ENCODE results near the gene LMO3. TPM values are rescaled to one million over a fixed set of nuclear protein-coding genes. Genes with fewer than 3 reads are reported as not detected.
A peak's percentile ranks its signal among the peaks of the same experiment; 100 is the strongest.

LMO3 gene
- polyA plus RNA-seq, 2 of the 4 experiments (the other 2 are of a cell fraction), result 0.05 TPM; not detected in 1

GRCh38 chr12:16523284-16523950, 82.5 kb downstream of the LMO3 start:
- no peaks in the 10 kb centered on the region for H3K9me3 ChIP-seq
- FAIRE-seq (no peak), DNase-seq (ENCODE audit: low read depth in 1 of 2, low spot score in 1 of 2) (no peak), ATAC-seq (no peak)
- ChIA-PET POLR2A (no interaction called here), CTCF (no interaction called here)
- H3K4me1 ChIP-seq, result peaks cover 11% of the 10 kb centered on the region
- no peak for TF ChIP-seq HOXA7 (CRISPR knock-in tag; IDR thresholded peaks at IDR 0.05)
- no peak for TF ChIP-seq HEYL (CRISPR knock-in tag; IDR thresholded peaks at IDR 0.05)
- TF ChIP-seq ZNF302 (CRISPR knock-in tag; IDR thresholded peaks at IDR 0.05), result no peak
- no peak for TF ChIP-seq TFCP2L1 (CRISPR knock-in tag; IDR thresholded peaks at IDR 0.05)
- no peak for TF ChIP-seq NFE2L2 (conservative IDR thresholded peaks at IDR 0.05; ENCODE audit: low read length)
- no peak for TF ChIP-seq MYC (IDR thresholded peaks at IDR 0.05; ENCODE audit: borderline replicate concordance, low read length)
- no peak for TF ChIP-seq FOSL2 (IDR thresholded peaks at IDR 0.05)
- TF ChIP-seq FOSL2 (CRISPR knock-in tag; IDR thresholded peaks at IDR 0.05), result no peak
- TF ChIP-seq ATOH8 (CRISPR knock-in tag; IDR thresholded peaks at IDR 0.05; ENCODE audit: low read depth), result no peak
- TF ChIP-seq RARB (CRISPR knock-in tag; IDR thresholded peaks at IDR 0.05), result no peak
- no peak for TF ChIP-seq KDM1A (IDR thresholded peaks at IDR 0.05; ENCODE audit: low read depth)
- no peak for TF ChIP-seq FOSB (CRISPR knock-in tag; IDR thresholded peaks at IDR 0.05)
- TF ChIP-seq MAFK (IDR thresholded peaks at IDR 0.05; ENCODE audit: partially characterized antibody), result no peak
- no peak for TF ChIP-seq BCL3 (IDR thresholded peaks at IDR 0.05)
- no peak for TF ChIP-seq FOXS1 (CRISPR knock-in tag; IDR thresholded peaks at IDR 0.05)
- TF ChIP-seq CEBPB (IDR thresholded peaks at IDR 0.05), result no peak
- TF ChIP-seq JUN (IDR thresholded peaks at IDR 0.05), result no peak
- TF ChIP-seq REST (IDR thresholded peaks at IDR 0.05), result no peak
- no peak for TF ChIP-seq RAD21 (conservative IDR thresholded peaks at IDR 0.05 in 1 of 2, IDR thresholded peaks at IDR 0.05 in 1 of 2)
- no peak for TF ChIP-seq USF2 (IDR thresholded peaks at IDR 0.05)
- H3K4me3 ChIP-seq, result no peak overlapping the region
- H3K4me2 ChIP-seq, result 0 out of 3 replicates have a peak overlapping the region, but pooled peaks have one; percentile 12
- peak overlapping the region in 1 of 2 experiments; percentile 60; a peak in 2 of 6 replicates for H3K27ac ChIP-seq
- WGBS (ENCODE audit: missing lambda C conversion rate), result 91% methylated on average over 5 of the region's 5 CpGs

GRCh38 chr12:16520328-16520727, 85.6 kb downstream of the LMO3 start:
- ATAC-seq (no peak), FAIRE-seq (no peak), DNase-seq (ENCODE audit: low read depth in 1 of 2, low spot score in 1 of 2) (peak in 1 of 2 experiments; percentile 13)
- H3K4me3 ChIP-seq, result no peak overlapping the region
- H3K9me3 ChIP-seq, result no peaks in the 10 kb centered on the region
- H3K4me2 ChIP-seq, result no peak overlapping the region
- no peak overlapping the region for H3K27ac ChIP-seq
- WGBS (ENCODE audit: missing lambda C conversion rate), result 82% methylated on average over 6 of the region's 6 CpGs
- ChIA-PET POLR2A (no interaction called here), CTCF (no interaction called here)
- TF ChIP-seq RARB (CRISPR knock-in tag; IDR thresholded peaks at IDR 0.05) (no peak), MAX (IDR thresholded peaks at IDR 0.05) (no peak), CEBPB (IDR thresholded peaks at IDR 0.05) (no peak), RFX5 (IDR thresholded peaks at IDR 0.05) (no peak), BCL3 (IDR thresholded peaks at IDR 0.05) (no peak), RCOR1 (IDR thresholded peaks at IDR 0.05; ENCODE audit: low read depth, low read length) (no peak), MYC (IDR thresholded peaks at IDR 0.05; ENCODE audit: borderline replicate concordance, low read length) (no peak), EHF (CRISPR knock-in tag; IDR thresholded peaks at IDR 0.05) (no peak), POLR2AphosphoS2 (conservative IDR thresholded peaks at IDR 0.05; ENCODE audit: low read length) (no peak), ELK1 (IDR thresholded peaks at IDR 0.05; ENCODE audit: low read depth, low read length) (no peak)
- peaks cover 11% of the 10 kb centered on the region for H3K4me1 ChIP-seq

Data from A549 (cell line).